ENCODE results near the gene TRDMT1.

TRDMT1 gene

GRCh38 chr10:17226891-17227303 lies 25.4 kb upstream of the TRDMT1 start:
- no peak for TF ChIP-seq CTCF (IDR thresholded peaks at IDR 0.05; ENCODE audit: borderline replicate concordance, insufficient read depth, low read depth, low read length)
- no peak overlapping the region for H3K4me3 ChIP-seq (ENCODE audit: low read depth, low read length)

DNA sequence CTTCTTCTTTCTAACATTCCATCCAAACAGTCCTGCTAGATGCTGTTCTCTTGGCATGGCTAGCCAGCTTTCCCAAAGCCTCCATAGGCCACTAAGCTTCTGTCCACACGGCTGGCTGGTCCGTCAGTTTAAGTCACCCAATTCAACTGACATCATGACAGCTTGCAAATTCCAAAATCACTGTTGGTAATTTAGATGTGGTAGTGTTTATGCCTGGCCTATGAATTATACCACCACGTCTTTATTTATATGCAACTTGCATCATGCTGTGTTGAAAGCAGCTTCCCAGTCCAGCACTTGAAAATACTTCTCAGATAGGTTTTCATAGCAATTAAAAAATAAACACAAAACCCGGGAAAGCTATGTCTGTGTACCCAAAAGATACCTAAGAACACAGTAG lies 24.3 kb upstream of the TRDMT1 start:
- no peak for TF ChIP-seq CTCF (IDR thresholded peaks at IDR 0.05; ENCODE audit: borderline replicate concordance, insufficient read depth, low read depth, low read length)
- no peak overlapping the region for H3K4me3 ChIP-seq (ENCODE audit: low read depth, low read length)

DNA sequence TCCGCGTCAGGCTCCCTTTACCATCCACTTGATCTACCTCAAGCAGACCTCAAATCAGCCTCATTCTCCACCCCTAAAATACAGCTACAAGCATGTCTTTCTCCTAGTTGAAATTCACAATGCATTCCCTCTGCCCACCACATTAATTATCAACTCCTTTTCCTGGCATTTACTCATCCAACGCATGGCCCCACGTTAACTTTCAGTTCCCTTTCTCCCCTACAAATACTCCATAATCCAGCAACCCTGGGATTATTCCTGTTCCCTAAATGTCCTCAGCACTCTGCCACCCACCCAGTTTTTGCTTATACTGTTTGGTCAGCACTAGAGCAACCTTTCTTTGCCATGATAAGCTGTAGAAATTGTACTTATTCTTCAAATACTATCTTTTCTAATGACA lies 20.9 kb upstream of the TRDMT1 start:
- TF ChIP-seq CTCF (IDR thresholded peaks at IDR 0.05; ENCODE audit: borderline replicate concordance, insufficient read depth, low read depth, low read length) = no peak
- no peak overlapping the region for H3K4me3 ChIP-seq (ENCODE audit: low read depth, low read length)

GRCh38 chr10:17220652-17221100 lies 19.2 kb upstream of the TRDMT1 start:
- H3K4me3 ChIP-seq (ENCODE audit: low read depth, low read length) = no peak overlapping the region
- TF ChIP-seq CTCF (IDR thresholded peaks at IDR 0.05; ENCODE audit: borderline replicate concordance, insufficient read depth, low read depth, low read length) = no peak

DNA sequence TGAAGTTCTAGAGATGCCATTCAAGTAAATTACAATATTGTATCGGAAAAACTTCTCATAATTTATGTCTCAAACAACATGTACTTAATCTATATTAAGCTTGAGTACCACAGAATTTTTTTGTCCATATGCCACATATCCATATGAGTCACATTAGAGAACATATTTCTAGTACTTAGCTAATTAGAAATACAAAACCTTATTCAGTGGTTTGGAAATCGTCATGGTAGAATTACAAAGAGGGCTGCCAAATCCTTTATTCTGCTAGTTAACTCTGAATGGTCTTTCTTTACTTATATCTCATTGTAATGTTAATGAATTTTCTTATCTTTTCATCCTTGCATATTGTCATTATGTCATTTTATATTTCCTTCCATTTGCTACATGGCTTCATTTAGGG lies 17.6 kb upstream of the TRDMT1 start:
- no peak for TF ChIP-seq CTCF (IDR thresholded peaks at IDR 0.05; ENCODE audit: borderline replicate concordance, insufficient read depth, low read depth, low read length)
- H3K4me3 ChIP-seq (ENCODE audit: low read depth, low read length) = no peak overlapping the region

- TF ChIP-seq CTCF (IDR thresholded peaks at IDR 0.05; ENCODE audit: borderline replicate concordance, insufficient read depth, low read depth, low read length) = no peak
- no peak overlapping the region for H3K4me3 ChIP-seq (ENCODE audit: low read depth, low read length)
Observed at GRCh38 chr10:17217631-17218232, 16.3 kb upstream of the TRDMT1 start.

DNA sequence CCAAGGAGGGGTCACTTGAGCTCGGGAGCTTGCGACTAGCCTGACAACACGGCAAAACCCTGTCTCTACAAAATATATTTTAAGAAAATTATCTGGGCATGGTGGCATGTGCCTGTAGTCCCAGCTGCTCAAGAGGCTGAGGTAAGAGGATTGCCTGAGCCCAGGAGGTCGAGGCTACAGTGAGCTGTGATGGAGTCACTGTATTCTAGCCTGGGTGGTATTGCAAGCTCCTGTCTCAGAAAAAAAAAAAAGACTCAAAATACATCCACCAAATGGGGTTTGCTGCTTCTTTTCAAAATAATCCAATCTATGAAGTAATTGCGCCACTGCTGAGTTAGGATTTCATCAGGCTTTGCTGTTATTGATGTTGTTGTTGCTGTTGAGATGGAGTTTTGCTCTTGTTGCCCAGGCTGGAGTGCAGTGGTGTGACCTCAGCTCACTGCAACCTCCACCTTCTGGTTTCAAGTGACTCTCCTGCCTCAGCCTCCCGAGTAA lies 15.5 kb upstream of the TRDMT1 start:
- no peak for TF ChIP-seq CTCF (IDR thresholded peaks at IDR 0.05; ENCODE audit: borderline replicate concordance, insufficient read depth, low read depth, low read length)
- H3K4me3 ChIP-seq (ENCODE audit: low read depth, low read length) = no peak overlapping the region

All from GM12875 (cell line).